H1 (cell line): ENCODE measurements around the gene AK8.

Source experiments
- TAF1 ChIP-seq: IDR thresholded peaks from 2 replicates; pipeline ENCODE4 v1.6.1; 2011; ENCODE audit warnings: mild to moderate bottlenecking, low read depth, low read length
- YY1 ChIP-seq: IDR thresholded peaks from 2 replicates; pipeline ENCODE4 v1.6.1; 2011; ENCODE audit warnings: low read depth, mild to moderate bottlenecking, low read length
- TF ChIP-seq, protein P1 (sequence below), 3 experiments: IDR thresholded peaks; 1 replicate in 2 of 3; 2 replicates in 1 of 3; pipeline versions ENCODE4 v1.5.1 to v1.6.1; 2011; ENCODE audit warnings: low read length in 3 of 3, mild to moderate bottlenecking in 3 of 3, inconsistent platforms in 2 of 3, low read depth in 1 of 3, moderate library complexity in 1 of 3; ENCODE audit not compliant: insufficient read depth in 1 of 3; ENCODE audit errors: control extremely low read depth in 1 of 3

GRCh38 chr9:132892400-132892799 is 14.3 kb upstream of the AK8 start:
- no peak for TF ChIP-seq TAF1
- TF ChIP-seq, protein P1, sequence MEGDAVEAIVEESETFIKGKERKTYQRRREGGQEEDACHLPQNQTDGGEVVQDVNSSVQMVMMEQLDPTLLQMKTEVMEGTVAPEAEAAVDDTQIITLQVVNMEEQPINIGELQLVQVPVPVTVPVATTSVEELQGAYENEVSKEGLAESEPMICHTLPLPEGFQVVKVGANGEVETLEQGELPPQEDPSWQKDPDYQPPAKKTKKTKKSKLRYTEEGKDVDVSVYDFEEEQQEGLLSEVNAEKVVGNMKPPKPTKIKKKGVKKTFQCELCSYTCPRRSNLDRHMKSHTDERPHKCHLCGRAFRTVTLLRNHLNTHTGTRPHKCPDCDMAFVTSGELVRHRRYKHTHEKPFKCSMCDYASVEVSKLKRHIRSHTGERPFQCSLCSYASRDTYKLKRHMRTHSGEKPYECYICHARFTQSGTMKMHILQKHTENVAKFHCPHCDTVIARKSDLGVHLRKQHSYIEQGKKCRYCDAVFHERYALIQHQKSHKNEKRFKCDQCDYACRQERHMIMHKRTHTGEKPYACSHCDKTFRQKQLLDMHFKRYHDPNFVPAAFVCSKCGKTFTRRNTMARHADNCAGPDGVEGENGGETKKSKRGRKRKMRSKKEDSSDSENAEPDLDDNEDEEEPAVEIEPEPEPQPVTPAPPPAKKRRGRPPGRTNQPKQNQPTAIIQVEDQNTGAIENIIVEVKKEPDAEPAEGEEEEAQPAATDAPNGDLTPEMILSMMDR (IDR thresholded peaks at IDR 0.05; ENCODE audit: control extremely low read depth in 1 of 3, insufficient read depth in 1 of 3, low read depth in 1 of 3, low read length in 3 of 3) = no peak
- no peak for TF ChIP-seq YY1
